NCI-H446 (cell line): ENCODE measurements around the gene NFKBIL1.

ENCODE experiments used
- DNase-seq, 2 experiments: peaks; one replicate each; lab custom pipeline; 2025; lab: John Stamatoyannopoulos, UW

NFKBIL1 gene

DNA sequence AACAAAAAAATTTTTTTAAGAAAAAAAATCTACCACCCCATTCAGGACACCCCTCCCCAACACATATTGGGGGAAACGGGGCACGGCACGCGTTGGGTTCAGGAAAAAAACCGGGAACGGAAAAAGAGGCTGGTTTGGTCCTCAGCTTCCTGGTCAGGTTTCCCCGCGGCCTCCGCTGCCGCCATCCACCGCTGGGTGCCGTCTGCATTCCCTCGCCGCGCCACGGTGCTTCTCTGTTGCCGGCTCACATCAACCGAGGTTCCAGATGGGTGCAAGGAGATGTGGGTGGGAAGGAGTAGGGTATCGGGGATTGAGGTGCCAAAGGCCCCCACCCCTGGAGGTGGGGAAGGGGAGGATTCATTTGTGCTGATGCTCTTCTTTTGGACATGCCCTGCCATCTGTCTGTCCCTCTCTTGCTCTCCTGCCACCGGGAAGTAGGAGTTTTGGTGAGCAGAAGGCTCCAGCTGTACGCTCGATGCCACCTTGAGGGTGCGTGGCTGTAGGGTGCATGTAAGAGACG is 12.8 kb upstream of the NFKBIL1 start:
- DNase-seq: no peak

DNA sequence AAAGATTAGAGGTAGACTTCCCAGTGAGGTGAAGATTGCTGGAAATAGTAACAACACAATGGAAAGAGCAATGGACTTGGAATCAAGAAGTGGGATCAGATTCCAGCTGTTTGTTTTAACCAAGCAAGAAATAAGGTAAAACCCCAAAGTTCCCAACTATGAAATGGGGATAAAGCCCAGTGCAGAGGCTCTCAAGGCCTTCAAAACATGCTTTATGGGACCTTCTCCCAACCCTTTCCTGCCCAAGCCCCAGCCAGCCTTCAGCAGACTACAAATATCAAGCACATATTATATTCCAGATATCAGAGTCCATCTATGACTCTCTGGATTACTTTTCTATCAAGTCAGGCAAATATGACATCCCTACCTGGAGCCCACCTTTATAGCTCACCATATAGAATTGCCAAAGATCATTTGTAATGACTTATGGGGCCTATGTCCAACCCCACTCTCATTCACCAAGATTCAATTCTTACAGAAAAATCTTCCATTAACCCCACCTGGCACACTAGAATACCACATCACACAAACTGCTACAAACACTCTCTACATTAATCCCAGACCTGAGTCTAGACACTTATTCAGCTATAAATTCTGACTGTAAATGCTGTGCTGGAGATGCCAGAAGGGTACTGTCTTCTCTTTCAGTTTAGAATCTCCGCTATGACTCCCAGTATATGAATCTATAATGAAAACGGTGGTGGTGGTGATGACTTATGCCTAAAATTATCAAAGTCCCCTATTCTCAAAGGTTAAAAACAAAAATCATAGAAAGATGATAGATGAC is 11.7 kb upstream of the NFKBIL1 start:
- DNase-seq: no peak

DNA sequence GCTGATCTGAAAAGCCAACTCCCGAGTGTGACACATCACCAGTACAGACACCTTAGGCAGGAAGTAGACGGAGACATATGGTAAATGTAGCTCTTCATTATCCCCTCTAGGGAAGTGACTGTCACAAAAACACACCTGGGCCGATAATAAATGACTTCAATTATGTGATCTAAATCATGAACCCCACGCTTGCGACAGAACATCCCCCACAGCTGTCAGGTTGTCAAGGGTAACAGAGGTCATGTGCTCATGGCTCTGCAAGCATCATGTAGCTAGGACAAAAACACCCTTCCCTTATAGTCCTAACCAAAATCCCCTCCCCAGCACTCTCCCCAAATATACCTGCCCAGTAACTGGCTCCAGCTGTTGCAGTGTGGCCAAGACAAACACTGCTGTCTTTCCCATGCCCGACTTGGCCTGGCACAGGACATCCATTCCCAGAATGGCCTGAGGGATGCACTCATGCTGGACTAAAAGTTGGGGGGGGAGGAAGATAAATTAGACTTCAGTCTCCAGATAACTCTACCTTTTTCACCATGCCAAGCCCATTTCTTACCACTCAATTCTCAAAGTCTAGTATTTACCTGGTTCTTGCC is 8.5 kb upstream of the NFKBIL1 start:
- no peak for DNase-seq

DNA sequence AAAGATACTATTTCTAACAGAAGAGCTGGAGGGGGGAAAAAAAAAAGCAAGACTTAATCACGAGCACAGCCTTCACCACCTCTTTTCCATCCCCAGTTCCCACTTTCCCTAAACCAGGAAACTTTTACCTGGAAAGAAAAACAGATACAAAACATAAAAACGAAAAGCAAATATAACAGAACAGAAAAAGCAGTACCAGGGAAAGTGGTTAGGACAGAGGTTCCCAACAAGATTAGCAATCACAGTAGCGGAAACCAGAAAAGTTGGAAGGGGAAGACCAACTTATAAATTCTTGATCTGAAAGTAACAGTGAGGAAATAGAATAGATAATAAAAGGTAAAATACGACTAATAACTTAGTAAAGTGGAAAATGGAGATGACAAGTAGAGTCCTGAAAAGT is 6.8 kb upstream of the NFKBIL1 start:
- DNase-seq: no peak

GRCh38 chr6:31541059-31541657 is 6.2 kb upstream of the NFKBIL1 start:
- DNase-seq: peak in 1 of 2 experiments; percentile 37

GRCh38 chr6:31541658-31542521 is 5.5 kb upstream of the NFKBIL1 start, which contains the start of gene DDX39B:
Gene DDX39B (minus strand): TSS chr6:31542003. CDS start chr6:31540532, 1,471 bp downstream.
- DNase-seq: peak; percentile 97 to 98

GRCh38 chr6:31543639-31544038 is 3.8 kb upstream of the NFKBIL1 start:
- no peak for DNase-seq

DNA sequence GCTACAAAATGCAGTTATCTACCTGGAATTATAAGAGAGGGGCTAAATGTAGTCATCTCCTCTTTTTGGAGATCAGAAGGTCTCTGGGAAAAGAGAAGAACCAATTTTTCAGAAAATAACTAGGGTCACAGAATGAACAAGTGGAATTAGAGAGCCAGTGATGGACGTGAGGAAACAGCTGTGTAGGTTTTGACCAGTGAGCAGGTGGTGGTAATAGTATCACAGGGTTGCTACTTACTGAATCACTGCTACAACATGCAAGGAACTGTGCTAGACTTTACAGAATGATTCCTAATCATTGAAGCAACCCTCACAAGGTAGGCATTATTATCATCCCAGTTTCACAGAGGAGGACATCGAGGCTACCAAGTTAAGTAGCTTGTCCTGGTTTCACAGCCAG is 2.7 kb upstream of the NFKBIL1 start:
- no peak for DNase-seq

- DNase-seq: no peak
Observed at GRCh38 chr6:31545291-31545690, 2.1 kb upstream of the NFKBIL1 start.

GRCh38 chr6:31546339-31546957 is 960 bp upstream of the NFKBIL1 start, which contains the start of gene ATP6V1G2:
Gene ATP6V1G2 (minus strand): TSS chr6:31546608. CDS start chr6:31546559, 49 bp downstream.
- peak; percentile 91 to 96 for DNase-seq

- DNase-seq: no peak
Observed at GRCh38 chr6:31547727-31548543, 527 bp downstream of the NFKBIL1 start.

DNA sequence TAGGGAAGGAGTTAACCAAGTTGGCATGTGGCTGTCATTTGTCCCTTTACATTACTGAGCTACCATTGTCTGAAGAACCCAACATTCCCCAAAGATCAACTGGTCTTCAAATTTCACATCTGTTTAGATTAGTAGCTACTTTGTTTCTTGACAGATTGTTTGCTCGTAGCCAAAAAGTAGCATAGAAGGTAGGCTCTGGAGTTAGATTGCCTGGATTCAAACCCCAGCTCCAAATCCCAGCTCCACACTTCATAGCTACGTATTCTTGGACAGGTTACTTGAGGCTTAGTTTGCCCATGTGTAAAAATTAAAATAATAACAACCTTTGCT is 1.1 kb downstream of the NFKBIL1 start:
- no peak for DNase-seq

DNA sequence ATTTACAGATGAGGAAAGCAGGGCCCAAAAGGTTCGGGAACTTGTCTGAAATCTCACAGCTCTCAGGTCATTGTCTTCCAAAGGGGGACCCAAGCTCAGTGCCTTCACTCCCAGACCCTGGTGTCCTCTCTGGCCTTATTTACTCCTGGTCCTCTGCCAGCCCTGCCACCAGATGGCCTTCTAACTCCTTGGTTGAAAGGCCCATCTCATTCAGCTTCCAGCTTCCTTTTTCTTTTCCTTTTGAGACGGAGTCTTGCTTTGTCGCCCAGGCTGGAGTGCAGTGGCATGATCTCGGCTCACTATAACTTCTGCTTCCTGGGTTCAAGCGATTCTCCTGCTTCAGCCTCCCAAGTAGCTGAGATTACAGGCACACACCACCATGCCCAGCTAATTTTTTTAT is 4.0 kb downstream of the NFKBIL1 start:
- peak in 1 of 2 experiments; percentile 22 for DNase-seq

- no peak for DNase-seq
Observed at GRCh38 chr6:31556307-31556706, 8.9 kb downstream of the NFKBIL1 start.

- DNase-seq: no peak
Observed at GRCh38 chr6:31557443-31558317, 10.3 kb downstream of the NFKBIL1 start.

DNA sequence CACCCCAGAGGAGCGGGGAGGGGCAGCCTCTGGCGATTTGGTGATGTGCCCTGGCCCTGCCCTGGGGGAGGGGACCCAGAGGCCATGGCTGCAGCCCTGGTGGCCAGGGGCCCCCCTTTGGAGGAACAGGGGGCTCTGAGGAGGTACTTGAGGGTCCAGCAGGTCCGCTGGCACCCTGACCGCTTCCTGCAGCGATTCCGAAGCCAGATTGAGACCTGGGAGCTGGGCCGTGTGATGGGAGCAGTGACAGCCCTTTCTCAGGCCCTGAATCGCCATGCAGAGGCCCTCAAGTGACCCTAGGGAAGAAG is 10.9 kb downstream of the NFKBIL1 start:
- DNase-seq: no peak

- DNase-seq: no peak
Observed at GRCh38 chr6:31558631-31559500, 11.5 kb downstream of the NFKBIL1 start.

DNA sequence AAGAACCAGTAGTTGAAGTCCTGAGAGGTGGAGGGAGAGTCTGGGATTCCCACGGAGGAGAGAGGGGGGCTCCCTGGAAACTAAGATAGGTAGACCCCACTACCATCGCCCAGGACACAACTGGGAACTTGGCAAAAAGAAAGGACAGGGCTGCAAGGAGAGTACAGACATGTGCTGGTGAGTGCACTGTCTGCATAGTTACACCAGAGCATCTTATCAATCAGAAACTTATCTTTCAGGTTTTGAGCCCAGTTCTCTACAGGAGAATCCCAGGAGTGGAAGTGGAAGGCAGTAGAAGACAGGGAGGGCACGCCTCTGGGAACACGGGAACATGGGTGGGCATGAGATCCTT is 12.2 kb downstream of the NFKBIL1 start:
- DNase-seq: no peak
